MM.1S (cell line): ENCODE data around the gene PUSL1.

Experiments
- CTCF ChIP-seq: fragments of 300-600 bp; sonication (generic); IDR thresholded peaks from 2 replicates; pipeline ENCODE4 v1.5.1; 2016; ENCODE audit warnings: antibody characterized with exemption, low read length, mixed read lengths
- EZH2 ChIP-seq: fragments of 300-600 bp; sonication (generic); optimal IDR thresholded peaks from 2 replicates; pipeline ENCODE3; 2017; ENCODE audit warnings: low read depth, mild to moderate bottlenecking, antibody characterized with exemption, low read length, mixed read lengths
- EZH2phosphoT487 ChIP-seq: fragments of 300-600 bp; sonication (generic); IDR thresholded peaks from 2 replicates; pipeline ENCODE4 v1.6.1; 2018; ENCODE audit warnings: antibody characterized with exemption, low read length

GRCh38 chr1:1302006-1302430, 6.4 kb upstream of the PUSL1 start:
- TF ChIP-seq CTCF: peak; percentile 43
- TF ChIP-seq EZH2: no peak
- no peak for TF ChIP-seq EZH2phosphoT487
